Activated CD8-positive, alpha-beta memory T cell treated with anti-CD3 and anti-CD28 coated beads, Interleukin-2, amount 50 U/mL, for 1 hour (primary cell): ENCODE data around the gene SLC50A1.

Source experiments
- DNase-seq: peaks from one replicate; pipeline ENCODE4 v3.0.0-alpha.2; 2020; ENCODE audit errors: extremely low read depth

Gene SLC50A1

GRCh38 chr1:155184351-155184811 lies 48.7 kb downstream of the SLC50A1 start:
- DNase-seq, result no peak

DNA sequence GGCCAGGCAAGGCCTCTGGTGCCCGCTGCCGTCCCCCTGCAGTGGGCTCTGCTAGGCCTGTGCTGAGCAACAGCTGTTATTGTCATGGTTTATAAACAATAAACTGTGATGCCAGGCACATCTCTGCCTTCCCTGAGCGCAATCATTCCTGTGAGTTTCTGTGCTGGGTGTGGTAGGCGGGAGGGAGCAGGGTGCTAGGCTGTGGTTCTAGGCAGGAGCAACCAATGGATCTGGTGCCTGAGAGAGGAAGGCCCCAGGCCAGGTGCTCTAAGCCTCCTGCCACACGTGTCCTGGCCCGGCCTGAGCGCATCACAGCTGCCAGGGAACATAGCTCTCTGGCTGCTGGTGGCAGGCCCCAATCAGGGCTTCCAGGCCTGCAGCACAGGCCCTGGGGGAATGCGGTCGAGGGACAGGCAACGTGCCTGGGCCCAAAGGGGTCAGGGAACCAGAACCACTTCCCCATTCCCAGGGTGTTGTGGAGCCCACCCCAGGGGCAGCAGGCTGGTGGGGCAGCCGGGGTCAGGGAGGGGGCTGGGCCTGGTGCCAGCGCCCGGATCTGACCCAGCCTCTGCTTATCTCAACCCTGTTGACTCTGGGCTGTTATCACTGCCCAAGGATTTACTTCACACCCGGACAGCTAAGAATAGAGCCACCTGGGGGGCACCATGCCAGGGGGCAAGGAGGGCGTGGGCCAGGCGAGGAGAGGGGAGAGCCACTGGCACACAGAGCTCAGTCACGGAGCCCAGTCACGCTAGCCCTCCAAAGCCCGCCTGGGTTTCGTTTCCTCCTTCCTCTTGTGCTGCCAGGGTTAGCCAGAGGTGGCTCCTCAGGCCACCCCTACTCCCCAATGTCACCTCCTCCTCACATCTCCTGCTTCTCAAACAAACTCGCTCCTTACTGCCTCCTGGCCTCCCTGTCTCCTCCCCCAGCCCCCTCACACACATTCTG lies 49.5 kb downstream of the SLC50A1 start:
- no peak for DNase-seq

GRCh38 chr1:155185783-155186066 lies 50.1 kb downstream of the SLC50A1 start:
- DNase-seq, result no peak

- no peak for DNase-seq
Measured at GRCh38 chr1:155186067-155186793, 50.6 kb downstream of the SLC50A1 start.

GRCh38 chr1:155186794-155187455 lies 51.3 kb downstream of the SLC50A1 start:
- no peak for DNase-seq

DNA sequence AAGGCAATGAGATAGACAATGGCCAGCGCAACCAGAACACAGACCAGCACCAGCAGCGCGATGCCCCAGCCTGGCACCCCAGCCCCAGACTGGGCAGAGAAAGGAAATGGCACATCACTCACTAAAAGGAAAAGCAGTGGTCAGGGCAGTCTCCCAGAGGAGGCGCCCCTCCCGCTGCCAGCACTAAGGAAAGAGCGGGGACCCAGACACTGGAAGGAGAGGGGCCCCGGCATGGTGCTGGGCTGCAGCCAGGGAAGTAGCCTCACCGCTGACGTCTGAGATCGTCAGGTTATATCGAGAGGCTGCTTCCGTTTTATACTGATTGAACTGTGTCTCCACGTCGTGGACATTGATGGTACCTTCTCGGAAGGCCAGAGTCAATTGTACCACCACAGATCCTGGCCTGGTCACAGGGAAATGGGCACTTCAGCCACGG lies 51.8 kb downstream of the SLC50A1 start:
- no peak for DNase-seq

GRCh38 chr1:155188268-155188667 lies 52.6 kb downstream of the SLC50A1 start:
- no peak for DNase-seq
